ENCODE measurements around the gene FAM3D. TPM values are rescaled to one million over a fixed set of nuclear protein-coding genes. Genes with fewer than 3 reads are reported as not detected.

The FAM3D gene
- total and polyA plus RNA-seq, 10 of the 15 experiments (the other 5 are each of a cell fraction or from before 2014, with no cell fraction given) = 0.04 to 0.07 TPM; not detected in 8

DNA sequence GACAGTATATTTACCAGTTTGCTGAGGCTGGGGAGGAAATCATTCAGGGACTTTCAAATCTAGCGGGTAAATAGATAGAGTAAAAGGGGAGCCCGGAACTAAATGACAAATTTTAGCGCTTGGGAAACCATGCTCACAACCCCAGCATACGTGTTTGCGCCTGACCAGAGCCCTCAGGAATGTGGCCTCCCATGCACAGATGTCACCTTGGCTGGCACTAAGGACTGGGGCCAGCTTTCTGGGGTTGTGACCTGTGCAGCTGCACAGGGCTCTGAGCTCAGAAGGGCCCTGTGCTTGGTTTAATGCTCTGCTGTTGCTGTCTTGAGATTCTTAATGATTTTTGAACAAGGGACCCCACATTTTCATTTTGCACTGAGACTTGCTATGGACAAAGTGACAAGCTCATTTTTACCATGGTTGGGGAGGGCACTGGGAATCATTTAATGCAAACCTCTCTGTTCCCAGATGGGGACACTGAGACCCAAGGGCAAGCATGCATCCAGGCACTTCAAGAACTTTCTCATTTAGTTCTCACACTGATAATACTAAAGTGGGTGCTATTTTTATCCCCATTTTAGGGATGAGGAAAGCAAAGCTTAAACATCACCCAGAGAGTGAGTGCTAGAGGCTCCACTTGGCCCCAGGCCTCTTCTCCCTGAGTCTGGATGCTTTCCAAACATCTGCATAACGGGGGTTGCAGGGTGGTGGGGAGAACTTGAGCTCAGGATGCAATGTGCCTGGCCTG lies 45.3 kb downstream of the FAM3D start:
- H4K20me1 ChIP-seq (ENCODE audit: control insufficient read depth, insufficient read depth) = no peaks in the 10 kb centered on the region; the same call in 1 of the 2 replicates
- no peak for FAIRE-seq
- H3K36me3 ChIP-seq (ENCODE audit: control insufficient read depth in 2 of 2, insufficient read depth in 2 of 2, low read length in 1 of 2) = no peaks in the 10 kb centered on the region
- H3K27me3 ChIP-seq (replicated peaks in 1 of 2; ENCODE audit: control insufficient read depth in 2 of 2, insufficient read depth in 2 of 2, low read length in 1 of 2) = peaks cover 0 to 1% of the 10 kb centered on the region in 2 experiments; a peak in 2 of 4 replicates
- intact Hi-C loops (cut with micrococcal nuclease; ENCODE audit: unreplicated experiment) = no loop called here
- no peaks in the 10 kb centered on the region for H3K79me2 ChIP-seq (ENCODE audit: control insufficient read depth, insufficient read depth, low read length)
- no peak overlapping the region for H2AFZ ChIP-seq (ENCODE audit: control insufficient read depth, low read depth, low read length)
- SMC1A ChIA-PET (ENCODE audit: uncharacterized antibody, unreplicated experiment) = no interaction called here
- H3K27ac ChIP-seq (ENCODE audit: control insufficient read depth, insufficient read depth) = no peak overlapping the region
- H3K9me3 ChIP-seq (replicated peaks; ENCODE audit: control insufficient read depth, insufficient read depth, low read length) = no peaks in the 10 kb centered on the region
- in situ Hi-C loops (cut with MboI) = loop anchor here (10.0 kb wide), 1 partner anchor 436 kb away; no protein-coding TSS in a partner anchor
- no peak overlapping the region for H3K9ac ChIP-seq (ENCODE audit: control insufficient read depth, insufficient read depth, low read length)
- ATAC-seq = no peak
- POLR2A ChIA-PET = no interaction called here
- TF ChIP-seq, protein P1, sequence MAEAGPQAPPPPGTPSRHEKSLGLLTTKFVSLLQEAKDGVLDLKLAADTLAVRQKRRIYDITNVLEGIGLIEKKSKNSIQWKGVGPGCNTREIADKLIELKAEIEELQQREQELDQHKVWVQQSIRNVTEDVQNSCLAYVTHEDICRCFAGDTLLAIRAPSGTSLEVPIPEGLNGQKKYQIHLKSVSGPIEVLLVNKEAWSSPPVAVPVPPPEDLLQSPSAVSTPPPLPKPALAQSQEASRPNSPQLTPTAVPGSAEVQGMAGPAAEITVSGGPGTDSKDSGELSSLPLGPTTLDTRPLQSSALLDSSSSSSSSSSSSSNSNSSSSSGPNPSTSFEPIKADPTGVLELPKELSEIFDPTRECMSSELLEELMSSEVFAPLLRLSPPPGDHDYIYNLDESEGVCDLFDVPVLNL (IDR thresholded peaks at IDR 0.05; ENCODE audit: low read depth, low read length) = no peak
- no peak for TF ChIP-seq SIX5 (IDR thresholded peaks at IDR 0.05; ENCODE audit: low read depth, low read length, severe bottlenecking)
- no peak for TF ChIP-seq JUNB (IDR thresholded peaks at IDR 0.05)
- H3K4me2 ChIP-seq (ENCODE audit: control insufficient read depth, insufficient read depth) = no peak overlapping the region
- RAD21 ChIA-PET (ENCODE audit: unreplicated experiment) = no interaction called here
- no peak for DNase-seq (ENCODE audit: low read depth, low spot score)
- CTCF ChIA-PET = interaction anchor here (1.4 to 1.8 kb wide), 3 partner anchors 9 to 51 kb away, joined by 3 to 9 read pairs (median 4); no protein-coding TSS in a partner anchor
- H3K4me1 ChIP-seq (ENCODE audit: control insufficient read depth, insufficient read depth, low read length) = no peaks in the 10 kb centered on the region
- no TSS peak for BruUV-seq (replicated peaks)
- 19% methylated on average over 6 of the region's 6 CpGs for WGBS (ENCODE audit: insufficient coverage, insufficient replicate concordance, low lambda C conversion rate, missing lambda C conversion rate)
- H3K4me3 ChIP-seq = no peak overlapping the region

DNA sequence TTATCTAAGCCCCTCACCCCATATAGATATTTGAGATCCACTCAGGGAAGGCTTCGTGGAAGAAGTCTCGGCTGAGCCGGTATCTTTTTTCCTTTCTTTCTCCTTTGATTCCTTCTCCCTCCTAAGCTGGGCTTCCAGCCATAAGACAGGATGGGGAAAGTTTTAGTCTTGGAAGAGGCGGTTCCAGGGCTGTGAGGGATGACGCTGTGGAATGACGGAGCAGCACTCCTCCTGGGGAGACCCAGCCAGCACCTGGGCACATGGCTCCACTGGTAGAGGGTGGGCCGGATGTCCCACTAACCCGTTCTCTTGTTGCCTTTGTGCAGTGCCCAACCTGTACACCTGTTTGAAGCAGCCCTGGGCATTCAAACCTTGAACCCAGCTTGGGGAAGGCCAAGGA lies 46.2 kb downstream of the FAM3D start:
- ChIA-PET POLR2A (no interaction called here), SMC1A (ENCODE audit: uncharacterized antibody, unreplicated experiment) (no interaction called here), CTCF (interaction anchor here (1.8 kb wide), 1 partner anchor 10 kb away, joined by 9 read pairs; no protein-coding TSS in a partner anchor), RAD21 (ENCODE audit: unreplicated experiment) (interaction anchor here (1.8 kb wide), 1 partner anchor 10 kb away, joined by 7 read pairs; no protein-coding TSS in a partner anchor)
- no TSS peak for BruUV-seq (replicated peaks)
- Histone ChIP-seq H2AFZ (ENCODE audit: control insufficient read depth, low read depth, low read length) (no peak overlapping the region), H4K20me1 (ENCODE audit: control insufficient read depth, insufficient read depth) (no peaks in the 10 kb centered on the region), H3K4me3 (no peak overlapping the region), H3K4me2 (ENCODE audit: control insufficient read depth, insufficient read depth) (no peak overlapping the region), H3K9ac (ENCODE audit: control insufficient read depth, insufficient read depth, low read length) (no peak overlapping the region), H3K79me2 (ENCODE audit: control insufficient read depth, insufficient read depth, low read length) (no peaks in the 10 kb centered on the region), H3K27ac (ENCODE audit: control insufficient read depth, insufficient read depth) (no peak overlapping the region), H3K36me3 (ENCODE audit: control insufficient read depth in 2 of 2, insufficient read depth in 2 of 2, low read length in 1 of 2) (no peaks in the 10 kb centered on the region), H3K9me3 (replicated peaks; ENCODE audit: control insufficient read depth, insufficient read depth, low read length) (no peaks in the 10 kb centered on the region), H3K4me1 (ENCODE audit: control insufficient read depth, insufficient read depth, low read length) (no peaks in the 10 kb centered on the region), H3K27me3 (replicated peaks in 1 of 2; ENCODE audit: control insufficient read depth in 2 of 2, insufficient read depth in 2 of 2, low read length in 1 of 2) (peaks cover 0 to 1% of the 10 kb centered on the region in 2 experiments; a peak in 2 of 4 replicates)
- intact Hi-C loops (cut with micrococcal nuclease; ENCODE audit: unreplicated experiment) = no loop called here
- FAIRE-seq (no peak), ATAC-seq (no peak), DNase-seq (ENCODE audit: low read depth, low spot score) (no peak)
- WGBS (ENCODE audit: insufficient coverage, insufficient replicate concordance, low lambda C conversion rate, missing lambda C conversion rate) = 34% methylated on average over 8 of the region's 8 CpGs
- in situ Hi-C loops (cut with MboI) = loop anchor here (10.0 kb wide), 1 partner anchor 436 kb away; no protein-coding TSS in a partner anchor
- TF ChIP-seq MXI1 (IDR thresholded peaks at IDR 0.05; ENCODE audit: low read depth, low read length) (no peak), FOXK2 (IDR thresholded peaks at IDR 0.05) (no peak), YBX1 (IDR thresholded peaks at IDR 0.05) (no peak), ASH2L (IDR thresholded peaks at IDR 0.05; ENCODE audit: borderline replicate concordance, low read depth) (no peak), POLR2A (IDR thresholded peaks at IDR 0.05; ENCODE audit: low read depth, low read length) (no peak), NRF1 (conservative IDR thresholded peaks at IDR 0.05; ENCODE audit: low read depth, low read length) (no peak), CREB1 (IDR thresholded peaks at IDR 0.05; ENCODE audit: low read depth) (no peak), SUPT20H (IDR thresholded peaks at IDR 0.05; ENCODE audit: borderline replicate concordance, control insufficient read depth, low read depth, low read length) (no peak), BCL11A (IDR thresholded peaks at IDR 0.05; ENCODE audit: low read depth, low read length) (no peak), POLR2AphosphoS2 (IDR thresholded peaks at IDR 0.05; ENCODE audit: low read depth, low read length) (no peak), HDAC2 (IDR thresholded peaks at IDR 0.05) (no peak), SP1 (IDR thresholded peaks at IDR 0.05; ENCODE audit: low read depth, low read length) (no peak), TCF3 (IDR thresholded peaks at IDR 0.05; ENCODE audit: borderline replicate concordance, insufficient read depth, low read depth, low read length) (no peak)
- TF ChIP-seq, protein P2, sequence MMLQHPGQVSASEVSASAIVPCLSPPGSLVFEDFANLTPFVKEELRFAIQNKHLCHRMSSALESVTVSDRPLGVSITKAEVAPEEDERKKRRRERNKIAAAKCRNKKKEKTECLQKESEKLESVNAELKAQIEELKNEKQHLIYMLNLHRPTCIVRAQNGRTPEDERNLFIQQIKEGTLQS (IDR thresholded peaks at IDR 0.05; ENCODE audit: borderline replicate concordance, extremely low read depth, low read depth, low read length) = no peak
